GM21717 (cell line): ENCODE results near the gene NEFH.

ENCODE experiments used
- ATAC-seq: cut with Tn5 transposase; IDR thresholded peaks from one replicate; pipeline ENCODE4 v1.9.1; 2021; ENCODE audit warnings: mild to moderate bottlenecking, moderate library complexity; ENCODE audit not compliant: unreplicated experiment

Gene NEFH

DNA sequence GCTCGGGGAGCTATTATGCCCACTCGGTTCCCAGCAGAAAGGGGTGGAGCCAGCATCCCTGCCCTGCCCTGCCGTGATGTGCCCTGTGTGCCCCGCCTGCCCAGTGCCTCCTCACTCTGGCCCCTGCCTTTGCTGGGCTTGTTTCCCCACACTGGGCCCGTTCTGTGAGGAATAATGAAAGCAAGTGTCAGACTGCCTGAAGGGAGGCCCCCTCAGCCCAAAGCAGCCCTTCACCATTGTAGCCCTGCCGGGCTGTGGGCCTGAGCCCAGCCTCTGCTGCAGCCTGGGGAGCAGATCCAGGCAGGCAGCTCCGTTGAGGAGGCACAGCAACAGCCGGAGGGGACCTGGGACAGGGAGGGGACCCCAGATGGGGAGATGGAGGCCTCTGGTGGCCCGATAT is 20.2 kb upstream of the NEFH start:
- no peak for ATAC-seq

- ATAC-seq: no peak
Observed at GRCh38 chr22:29461263-29461662, 18.8 kb upstream of the NEFH start.

- ATAC-seq: no peak
Observed at GRCh38 chr22:29463629-29464028, 16.4 kb upstream of the NEFH start.

- ATAC-seq: no peak
Observed at GRCh38 chr22:29464581-29464980, 15.4 kb upstream of the NEFH start.

DNA sequence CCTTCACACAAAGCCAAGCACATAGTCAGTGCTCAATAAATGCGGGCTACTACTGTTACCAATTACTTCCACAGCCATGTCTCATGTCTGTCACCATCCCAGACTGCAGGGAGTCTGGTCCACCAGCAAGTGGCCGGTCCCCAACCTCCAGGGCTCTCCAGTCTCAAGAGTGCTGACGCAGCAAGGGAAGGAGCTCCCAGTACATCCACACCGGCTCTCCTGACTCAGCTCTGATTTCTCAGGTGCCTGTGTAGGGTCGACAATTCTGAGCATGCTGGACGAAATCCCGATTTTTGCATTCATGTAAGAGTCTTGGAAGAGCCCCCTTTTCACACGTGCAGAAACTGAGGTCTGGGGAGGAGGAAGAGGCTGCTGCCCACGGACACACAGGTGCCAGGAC is 10.3 kb upstream of the NEFH start:
- no peak for ATAC-seq

- no peak for ATAC-seq
Observed at GRCh38 chr22:29470159-29470855, 9.7 kb upstream of the NEFH start.

- ATAC-seq: no peak
Observed at GRCh38 chr22:29473001-29473400, 7.0 kb upstream of the NEFH start.

- ATAC-seq: no peak
Observed at GRCh38 chr22:29475550-29475949, 4.5 kb upstream of the NEFH start.

DNA sequence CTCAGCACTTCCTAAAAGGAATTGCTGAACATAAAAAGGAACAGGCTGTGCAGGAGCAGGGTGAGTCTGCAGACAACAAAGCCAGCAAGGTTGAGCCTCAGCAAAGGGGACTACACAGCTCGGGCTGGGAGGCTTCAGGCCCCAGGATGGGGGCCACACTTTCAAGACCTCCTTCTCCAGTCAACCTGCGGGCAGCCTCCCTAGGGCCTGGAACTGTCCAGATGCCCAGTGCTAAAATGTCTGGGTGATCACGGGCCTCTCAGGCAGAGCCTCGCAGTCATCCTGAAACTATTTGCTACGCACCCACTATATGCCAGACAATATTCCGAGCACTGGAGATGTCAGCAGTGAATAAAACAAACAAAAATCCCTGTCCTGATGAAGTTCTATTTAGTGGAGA is 3.9 kb upstream of the NEFH start:
- no peak for ATAC-seq

GRCh38 chr22:29477723-29478318 is 2.2 kb upstream of the NEFH start:
- no peak for ATAC-seq

GRCh38 chr22:29478326-29479276 is 1.4 kb upstream of the NEFH start:
- no peak for ATAC-seq

- ATAC-seq: no peak
Observed at GRCh38 chr22:29480262-29480511, 169 bp downstream of the NEFH start.

DNA sequence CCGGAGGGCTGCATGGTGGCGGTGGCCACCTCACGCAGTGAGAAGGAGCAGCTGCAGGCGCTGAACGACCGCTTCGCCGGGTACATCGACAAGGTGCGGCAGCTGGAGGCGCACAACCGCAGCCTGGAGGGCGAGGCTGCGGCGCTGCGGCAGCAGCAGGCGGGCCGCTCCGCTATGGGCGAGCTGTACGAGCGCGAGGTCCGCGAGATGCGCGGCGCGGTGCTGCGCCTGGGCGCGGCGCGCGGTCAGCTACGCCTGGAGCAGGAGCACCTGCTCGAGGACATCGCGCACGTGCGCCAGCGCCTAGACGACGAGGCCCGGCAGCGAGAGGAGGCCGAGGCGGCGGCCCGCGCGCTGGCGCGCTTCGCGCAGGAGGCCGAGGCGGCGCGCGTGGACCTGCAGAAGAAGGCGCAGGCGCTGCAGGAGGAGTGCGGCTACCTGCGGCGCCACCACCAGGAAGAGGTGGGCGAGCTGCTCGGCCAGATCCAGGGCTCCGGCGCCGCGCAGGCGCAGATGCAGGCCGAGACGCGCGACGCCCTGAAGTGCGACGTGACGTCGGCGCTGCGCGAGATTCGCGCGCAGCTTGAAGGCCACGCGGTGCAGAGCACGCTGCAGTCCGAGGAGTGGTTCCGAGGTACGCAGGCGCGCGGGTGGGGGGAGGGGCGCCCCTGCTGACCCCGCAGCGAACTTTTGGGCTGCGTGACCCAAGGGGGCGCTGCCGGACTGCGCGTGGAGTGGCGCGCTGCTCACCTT is 670 bp downstream of the NEFH start:
- no peak for ATAC-seq

GRCh38 chr22:29481265-29482000 is 1.4 kb downstream of the NEFH start:
- ATAC-seq: no peak

GRCh38 chr22:29482253-29482652 is 2.2 kb downstream of the NEFH start:
- no peak for ATAC-seq

DNA sequence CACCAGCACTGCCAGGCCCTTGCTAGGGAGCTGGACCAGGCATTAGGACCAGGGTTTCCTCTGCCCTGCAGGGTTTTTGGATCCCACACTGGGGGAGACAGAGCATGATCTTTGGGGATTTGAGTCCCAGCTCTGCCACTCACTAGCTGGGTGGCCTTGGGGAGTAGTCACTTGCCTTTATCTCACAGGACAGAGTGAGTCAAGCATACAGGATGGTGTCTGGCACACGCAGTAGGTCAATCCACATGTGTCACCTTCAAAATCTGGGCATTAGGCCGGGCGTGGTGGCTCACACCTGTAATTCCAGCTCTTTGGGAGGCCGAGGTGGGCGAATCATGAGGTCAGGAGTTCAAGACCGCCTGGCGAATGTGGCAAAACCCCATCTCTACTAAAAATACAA is 2.7 kb downstream of the NEFH start:
- no peak for ATAC-seq

DNA sequence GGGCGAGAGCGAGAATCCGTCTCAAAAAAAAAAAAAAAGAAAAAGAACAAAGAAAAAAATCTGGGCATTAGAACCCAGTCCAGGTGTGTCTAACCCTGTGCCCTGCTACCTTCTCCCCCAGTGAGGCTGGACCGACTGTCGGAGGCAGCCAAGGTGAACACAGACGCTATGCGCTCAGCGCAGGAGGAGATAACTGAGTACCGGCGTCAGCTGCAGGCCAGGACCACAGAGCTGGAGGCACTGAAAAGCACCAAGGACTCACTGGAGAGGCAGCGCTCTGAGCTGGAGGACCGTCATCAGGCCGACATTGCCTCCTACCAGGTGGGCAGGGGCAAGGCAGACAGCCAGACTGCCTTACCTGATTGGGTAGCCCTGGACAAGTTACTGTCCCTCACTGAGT is 3.2 kb downstream of the NEFH start:
- ATAC-seq: no peak

DNA sequence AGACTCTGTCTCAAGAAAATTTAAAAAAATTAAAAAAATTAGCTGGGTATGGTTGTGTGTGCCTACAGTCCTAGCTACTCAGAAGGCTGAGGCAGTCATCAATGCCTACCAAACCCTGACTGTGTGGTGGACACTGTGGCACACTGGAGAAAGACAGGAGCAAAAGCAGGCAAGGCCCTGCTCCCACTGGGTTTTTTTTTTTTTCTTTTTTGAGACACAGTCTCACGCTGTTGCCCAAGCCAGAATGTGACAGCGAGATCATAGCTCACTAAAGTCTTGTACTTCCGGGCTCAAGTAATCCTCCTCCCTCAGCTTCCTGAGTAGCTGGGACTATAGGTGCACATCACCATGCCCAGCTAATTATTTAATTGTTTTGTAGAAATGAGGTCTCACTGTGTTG is 4.6 kb downstream of the NEFH start:
- no peak for ATAC-seq

DNA sequence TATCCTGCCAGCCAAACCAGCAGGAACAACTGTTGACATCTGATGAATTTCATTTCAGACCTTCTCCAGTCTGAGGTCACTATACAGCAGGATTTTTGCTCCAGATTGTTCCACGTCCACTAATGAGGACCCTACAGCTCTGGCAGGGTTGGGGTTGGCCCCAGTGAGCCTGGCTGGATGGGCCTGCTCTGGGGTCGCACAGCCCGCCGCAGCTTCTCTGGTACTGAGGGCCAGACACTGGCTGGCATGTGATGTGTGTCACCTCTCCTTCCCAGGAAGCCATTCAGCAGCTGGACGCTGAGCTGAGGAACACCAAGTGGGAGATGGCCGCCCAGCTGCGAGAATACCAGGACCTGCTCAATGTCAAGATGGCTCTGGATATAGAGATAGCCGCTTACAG is 5.4 kb downstream of the NEFH start:
- ATAC-seq: no peak

GRCh38 chr22:29487426-29487986 is 7.5 kb downstream of the NEFH start:
- ATAC-seq: no peak
